GM12891 (cell line): ENCODE data around the gene SLC44A2.

ENCODE experiments used
- DNase-seq: peaks from one replicate; pipeline ENCODE4 v3.0.0; 2011; ENCODE audit warnings: low spot score; ENCODE audit not compliant: insufficient read length
- FAIRE-seq: peaks from 2 replicates; lab custom pipeline; 2011; peaks lifted over from hg19 to GRCh38; lab: Jason Lieb, UNC
- PAX5 ChIP-seq: IDR thresholded peaks from 2 replicates; pipeline ENCODE4 v1.6.1; 2011; ENCODE audit warnings: low read length, moderate library complexity, mild to moderate bottlenecking; ENCODE audit not compliant: insufficient read depth, severe bottlenecking
- POLR2A ChIP-seq: IDR thresholded peaks from 2 replicates; pipeline ENCODE4 v1.6.1; 2011; ENCODE audit warnings: low read depth, low read length, control low read depth
- POLR2AphosphoS5 ChIP-seq: IDR thresholded peaks from 2 replicates; pipeline ENCODE4 v1.6.1; 2011; ENCODE audit warnings: low read depth, low read length, control low read depth
- POU2F2 ChIP-seq: IDR thresholded peaks from 2 replicates; pipeline ENCODE4 v1.6.1; 2011; ENCODE audit warnings: low read depth, mild to moderate bottlenecking, control low read depth, low read length, moderate library complexity
- SPI1 ChIP-seq: IDR thresholded peaks from 2 replicates; pipeline ENCODE4 v1.6.1; 2011; ENCODE audit warnings: low read depth, low read length, control low read depth
- TAF1 ChIP-seq: IDR thresholded peaks from 2 replicates; pipeline ENCODE4 v1.6.1; 2011; ENCODE audit warnings: low read depth, low read length, control low read depth

The SLC44A2 gene

GRCh38 chr19:10686661-10687517, 61.5 kb downstream of the SLC44A2 start:
- TF ChIP-seq TAF1, result no peak
- peak; percentile 76; the same call in 1 of the 2 replicates for TF ChIP-seq POLR2AphosphoS5
- DNase-seq, result no peak
- FAIRE-seq, result no peak

GRCh38 chr19:10687518-10688288, 62.4 kb downstream of the SLC44A2 start:
- FAIRE-seq (no peak), DNase-seq (no peak)
- TF ChIP-seq POLR2A (no peak; the same call in none of the 2 replicates), POU2F2 (no peak), SPI1 (no peak), POLR2AphosphoS5 (peak; percentile 82)

GRCh38 chr19:10688545-10689280, 63.4 kb downstream of the SLC44A2 start:
- no peak for TF ChIP-seq POU2F2
- no peak for TF ChIP-seq TAF1
- TF ChIP-seq PAX5, result no peak
- peak; percentile 58 for TF ChIP-seq POLR2AphosphoS5
- peak; percentile 30; the same call in 1 of the 2 replicates for TF ChIP-seq POLR2A
- no peak for TF ChIP-seq SPI1
- no peak for FAIRE-seq
- DNase-seq, result no peak

GRCh38 chr19:10690341-10690781, 65.0 kb downstream of the SLC44A2 start:
- TF ChIP-seq TAF1 (no peak), POU2F2 (no peak), PAX5 (no peak), POLR2AphosphoS5 (no peak; the same call in 1 of the 2 replicates), SPI1 (no peak)
- DNase-seq, result no peak

GRCh38 chr19:10691178-10691881, 66.0 kb downstream of the SLC44A2 start:
- no peak for FAIRE-seq
- no peak for DNase-seq
- TF ChIP-seq PAX5, result no peak
- no peak for TF ChIP-seq SPI1
- no peak for TF ChIP-seq POU2F2
- no peak for TF ChIP-seq POLR2A
- no peak for TF ChIP-seq TAF1
- TF ChIP-seq POLR2AphosphoS5, result no peak; the same call in 1 of the 2 replicates

More at GRCh38 chr19:10690341-10690781, 65.0 kb downstream of the SLC44A2 start:
- FAIRE-seq, result no peak

GRCh38 chr19:10691883-10692282, 66.5 kb downstream of the SLC44A2 start:
- no peak for DNase-seq
- FAIRE-seq, result no peak
- TF ChIP-seq TAF1, result no peak
- peak; percentile 60; the same call in 1 of the 2 replicates for TF ChIP-seq POLR2A
- peak; percentile 77 for TF ChIP-seq POLR2AphosphoS5

GRCh38 chr19:10692673-10693264, 67.4 kb downstream of the SLC44A2 start:
- TF ChIP-seq TAF1 (no peak), SPI1 (no peak), POLR2A (no peak; the same call in 1 of the 2 replicates), POU2F2 (no peak)
- FAIRE-seq, result no peak
- DNase-seq, result no peak
